Muscle layer of colon (tissue), 2 donors: ENCODE data around the gene FSD2.
"Not testable (repeated sequence)": the region's sequence is repeated elsewhere in the genome, so short reads cannot be mapped to it uniquely, and the experiment has no call there.

Experiments
- H3K27ac ChIP-seq: one replicate; pipeline ENCODE4 v1.7.0; 2013; ENCODE audit warnings: low read depth, mild to moderate bottlenecking, low read length, moderate library complexity
- H3K27me3 ChIP-seq, 2 donors: one replicate each; pipeline ENCODE4 v1.7.0; 2013; ENCODE audit warnings: low read length in 2 of 2, mild to moderate bottlenecking in 2 of 2; ENCODE audit not compliant: insufficient read depth in 2 of 2, control insufficient read depth in 1 of 2
- H3K36me3 ChIP-seq: one replicate; pipeline ENCODE4 v1.7.0; 2013; ENCODE audit warnings: mild to moderate bottlenecking, low read length; ENCODE audit not compliant: insufficient read depth
- H3K4me1 ChIP-seq: one replicate; pipeline ENCODE4 v1.7.0; 2013; ENCODE audit warnings: mild to moderate bottlenecking, low read length; ENCODE audit not compliant: insufficient read depth
- H3K4me3 ChIP-seq, 2 donors: one replicate each; pipeline ENCODE4 v1.7.0; 2013; ENCODE audit warnings: low read length in 2 of 2, low read depth in 1 of 2, mild to moderate bottlenecking in 1 of 2, moderate library complexity in 1 of 2
- H3K9ac ChIP-seq: one replicate; pipeline ENCODE4 v1.7.0; 2013; ENCODE audit warnings: low read length
- H3K9me3 ChIP-seq: one replicate; pipeline ENCODE4 v1.7.0; 2013; ENCODE audit warnings: mild to moderate bottlenecking, low read length
- donor health status: abdominal sarcoma.
- donor health status: Adenocarcinoma of cecum.

FSD2 gene

GRCh38 chr15:82778755-82779154 is 27.1 kb downstream of the FSD2 start:
- no peaks in the 10 kb centered on the region for H3K27me3 ChIP-seq
- H3K36me3 ChIP-seq, result no peaks in the 10 kb centered on the region
- no peak overlapping the region for H3K4me3 ChIP-seq
- H3K27ac ChIP-seq, result no peak overlapping the region
- H3K9me3 ChIP-seq, result no peaks in the 10 kb centered on the region
- H3K9ac ChIP-seq, result no peak overlapping the region
- H3K4me1 ChIP-seq, result no peaks in the 10 kb centered on the region

DNA sequence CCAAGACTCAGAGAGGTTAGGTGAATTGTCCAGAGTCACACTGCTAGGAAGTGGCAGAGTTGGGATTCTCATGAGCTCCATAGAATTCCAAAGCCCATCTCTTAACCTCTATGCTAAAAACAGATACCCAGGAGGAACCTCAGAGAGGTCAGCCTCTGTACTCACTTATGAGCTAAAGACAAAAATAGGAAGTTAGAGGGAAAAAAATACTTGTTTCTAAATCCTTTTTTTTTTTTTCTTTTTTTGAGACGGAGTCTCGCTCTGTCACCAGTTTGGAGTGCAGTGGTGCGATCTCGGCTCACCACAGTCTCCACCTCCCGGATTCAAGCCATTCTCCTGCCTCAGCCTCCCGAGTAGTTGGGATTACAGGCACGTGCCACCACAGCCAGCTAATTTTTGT is 31.4 kb downstream of the FSD2 start:
- no peaks in the 10 kb centered on the region for H3K9me3 ChIP-seq
- no peak overlapping the region for H3K4me3 ChIP-seq
- H3K9ac ChIP-seq, result no peak overlapping the region
- no peak overlapping the region for H3K27ac ChIP-seq
- H3K27me3 ChIP-seq, result no peaks in the 10 kb centered on the region
- no peaks in the 10 kb centered on the region for H3K36me3 ChIP-seq
- no peaks in the 10 kb centered on the region for H3K4me1 ChIP-seq

- no peak overlapping the region for H3K4me3 ChIP-seq
- H3K27ac ChIP-seq, result no peak overlapping the region
- no peaks in the 10 kb centered on the region for H3K27me3 ChIP-seq
- H3K4me1 ChIP-seq, result no peaks in the 10 kb centered on the region
- H3K36me3 ChIP-seq, result no peaks in the 10 kb centered on the region
- no peak overlapping the region for H3K9ac ChIP-seq
- no peaks in the 10 kb centered on the region for H3K9me3 ChIP-seq
Measured at GRCh38 chr15:82771789-82772607, 33.9 kb downstream of the FSD2 start.

GRCh38 chr15:82768414-82769054 is 37.3 kb downstream of the FSD2 start:
- Histone ChIP-seq H3K36me3 (no peaks in the 10 kb centered on the region), H3K9me3 (no peaks in the 10 kb centered on the region), H3K4me1 (no peaks in the 10 kb centered on the region), H3K27me3 (no peaks in the 10 kb centered on the region), H3K9ac (no peak overlapping the region), H3K4me3 (no peak overlapping the region), H3K27ac (no peak overlapping the region)

GRCh38 chr15:82767163-82767829 is 38.6 kb downstream of the FSD2 start:
- Histone ChIP-seq H3K27me3 (no peaks in the 10 kb centered on the region), H3K4me3 (no peak overlapping the region), H3K27ac (no peak overlapping the region), H3K4me1 (no peaks in the 10 kb centered on the region), H3K36me3 (peaks cover 3% of the 10 kb centered on the region), H3K9me3 (no peaks in the 10 kb centered on the region), H3K9ac (no peak overlapping the region)

DNA sequence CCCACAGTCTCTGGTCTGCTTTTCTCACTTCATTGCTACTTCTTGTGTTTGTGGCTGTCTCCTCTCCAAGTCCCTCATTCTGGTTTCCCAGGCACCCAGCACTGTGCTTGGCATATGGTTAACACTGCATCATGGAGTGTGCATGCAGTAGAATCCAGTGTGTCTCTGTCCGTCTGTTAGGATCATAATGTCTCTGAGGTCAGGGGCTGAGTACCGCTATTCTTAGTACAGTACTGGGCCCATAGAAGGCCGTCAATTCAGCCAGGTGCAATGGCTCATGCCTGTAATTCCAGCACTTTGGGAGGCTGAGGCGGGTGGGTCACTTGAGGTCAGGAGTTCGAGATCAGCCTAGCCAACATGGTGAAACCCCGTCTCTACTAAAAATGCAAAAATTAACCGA is 39.7 kb downstream of the FSD2 start:
- not testable (repeated sequence) for H3K27ac ChIP-seq, H3K9me3 ChIP-seq, H3K4me3 ChIP-seq

DNA sequence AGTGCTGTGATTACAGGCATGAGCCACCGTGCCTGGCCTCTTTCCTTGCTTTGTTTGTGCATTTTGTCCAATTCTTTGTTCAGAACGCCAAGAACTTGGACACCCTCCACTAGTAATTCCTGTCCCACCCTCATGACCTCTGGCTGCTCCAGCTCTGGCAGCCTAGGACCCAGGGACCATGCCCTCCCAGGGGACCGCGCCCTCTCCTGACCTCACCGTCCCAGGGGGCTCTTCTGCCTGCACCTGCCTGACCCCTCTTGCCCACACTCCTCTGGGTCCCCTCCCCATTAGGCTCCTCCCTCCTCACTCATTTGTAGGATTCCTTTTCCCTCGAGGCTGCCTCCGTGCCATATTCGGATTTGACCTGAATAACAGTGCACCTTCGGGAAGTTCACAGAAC is 41.1 kb downstream of the FSD2 start:
- H3K27me3 ChIP-seq, result no peaks in the 10 kb centered on the region
- no peaks in the 10 kb centered on the region for H3K4me1 ChIP-seq
- H3K9me3 ChIP-seq, result no peaks in the 10 kb centered on the region
- H3K9ac ChIP-seq, result no peak overlapping the region
- peaks cover 5% of the 10 kb centered on the region for H3K36me3 ChIP-seq
- no peak overlapping the region for H3K4me3 ChIP-seq
- H3K27ac ChIP-seq, result no peak overlapping the region

More for the DNA sequence above, 39.7 kb downstream of the FSD2 start:
- not testable (repeated sequence) for H3K9ac ChIP-seq, H3K27me3 ChIP-seq, H3K4me1 ChIP-seq, H3K36me3 ChIP-seq

GRCh38 chr15:82764117-82764490 is 41.8 kb downstream of the FSD2 start:
- H3K36me3 ChIP-seq, result peaks cover 7% of the 10 kb centered on the region
- no peaks in the 10 kb centered on the region for H3K4me1 ChIP-seq
- H3K9me3 ChIP-seq, result no peaks in the 10 kb centered on the region
- H3K4me3 ChIP-seq, result no peak overlapping the region
- H3K27ac ChIP-seq, result no peak overlapping the region
- no peaks in the 10 kb centered on the region for H3K27me3 ChIP-seq
- no peak overlapping the region for H3K9ac ChIP-seq

DNA sequence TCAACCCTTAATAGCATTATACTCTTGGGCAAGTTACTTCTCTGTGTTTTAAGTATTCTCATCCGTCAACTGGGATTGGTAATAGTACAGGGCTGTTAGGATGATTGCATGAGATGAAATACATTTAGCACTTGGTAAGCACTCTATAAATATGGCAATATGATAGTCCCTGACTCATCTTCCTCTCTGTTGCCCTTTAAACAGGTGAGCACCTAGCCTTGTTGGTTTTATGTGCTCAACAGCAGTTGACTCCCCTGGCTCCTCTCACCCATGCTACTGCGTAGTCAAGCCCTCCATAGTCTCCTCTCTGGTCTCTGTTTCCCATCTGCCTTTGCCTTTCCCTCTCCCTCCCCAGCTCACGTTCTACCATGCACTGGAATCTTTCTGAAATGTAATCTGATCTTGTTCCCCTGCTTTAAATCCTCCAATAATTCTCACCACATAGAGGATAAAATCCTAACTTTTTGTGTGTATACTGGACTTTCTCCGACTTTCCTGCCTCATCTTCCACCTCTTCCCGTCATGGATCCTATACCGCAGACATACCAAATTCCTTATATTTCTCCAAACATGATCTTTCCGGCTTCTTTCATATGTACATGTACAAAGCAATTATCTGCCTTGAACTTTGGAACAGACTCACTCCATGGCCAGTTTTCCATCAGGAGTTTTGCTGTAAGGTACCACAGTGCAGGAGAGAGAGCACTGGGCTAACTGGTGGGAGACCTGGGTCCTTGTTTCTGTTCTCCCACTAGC is 42.3 kb downstream of the FSD2 start:
- H3K27ac ChIP-seq, result no peak overlapping the region
- no peak overlapping the region for H3K9ac ChIP-seq
- H3K4me3 ChIP-seq, result no peak overlapping the region
- no peaks in the 10 kb centered on the region for H3K4me1 ChIP-seq
- peaks cover 12% of the 10 kb centered on the region for H3K36me3 ChIP-seq
- no peaks in the 10 kb centered on the region for H3K9me3 ChIP-seq
- H3K27me3 ChIP-seq, result no peaks in the 10 kb centered on the region

DNA sequence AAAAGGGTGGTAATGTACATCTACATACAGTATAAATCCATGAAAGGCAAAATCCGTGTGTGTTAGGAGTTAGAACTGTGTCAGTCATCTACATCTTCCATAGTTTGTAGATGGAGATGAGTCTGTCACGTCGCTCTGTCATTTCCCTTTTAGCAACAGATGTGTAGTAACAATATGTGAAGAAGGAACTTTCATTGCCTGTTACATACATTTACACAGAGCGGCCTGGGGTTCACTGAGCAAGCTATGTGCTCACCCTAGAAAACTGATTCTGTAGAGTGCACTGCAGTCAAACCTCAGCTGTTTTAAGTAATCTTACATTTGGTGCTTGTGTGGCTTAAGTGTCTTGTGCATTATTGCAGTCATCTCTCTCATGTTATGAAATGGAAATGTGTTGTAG is 54.6 kb downstream of the FSD2 start:
- Histone ChIP-seq H3K9ac (peak overlapping the region; percentile 57), H3K27me3 (no peaks in the 10 kb centered on the region), H3K4me3 (peak overlapping the region; percentile 75 to 80), H3K4me1 (peaks cover 13% of the 10 kb centered on the region), H3K36me3 (peaks cover 22% of the 10 kb centered on the region), H3K27ac (no peak overlapping the region), H3K9me3 (no peaks in the 10 kb centered on the region)

GRCh38 chr15:82750831-82751180 is 55.1 kb downstream of the FSD2 start:
- Histone ChIP-seq H3K27ac (peak overlapping the region; percentile 83), H3K27me3 (no peaks in the 10 kb centered on the region), H3K4me1 (peaks cover 13% of the 10 kb centered on the region), H3K4me3 (peak overlapping the region; percentile 75 to 80), H3K36me3 (peaks cover 17% of the 10 kb centered on the region), H3K9me3 (no peaks in the 10 kb centered on the region), H3K9ac (peak overlapping the region; percentile 57)
